HCT116 (cell line): Measurements from ENCODE around the gene THBD. TPM values are rescaled to one million over a fixed set of nuclear protein-coding genes. Genes with fewer than 3 reads are reported as not detected.

Experiments
- ATAC-seq: fragments of 200-7000 bp; cut with Tn5 transposase; 2 replicates; pipeline ENCODE4 v1.9.1; 2020; ENCODE audit warnings: mild to moderate bottlenecking, moderate library complexity
- BruUV-seq: library from RNA; stranded (reverse); fragments of 400-500 nt; replicated peaks from 2 replicates; lab custom pipeline; 2021; lab: Mats Ljungman, UMichigan
- CTCF ChIA-PET: fragments of 300-600 bp; sonication (Branson Sonifier 250); formaldehyde crosslinking; loops from one replicate; lab custom pipeline; 2021; ENCODE audit warnings: antibody characterized with exemption; lab: Charles Lee
- POLR2A ChIA-PET: fragments of 300-600, 350-600 bp; sonication (Branson Sonifier 250); formaldehyde crosslinking; loops from one replicate; lab custom pipeline; 2021; ENCODE audit warnings: antibody characterized with exemption; lab: Charles Lee
- RAD21 ChIA-PET, 2 experiments: fragments of 300-600 bp; sonication (Branson Sonifier 250); formaldehyde crosslinking; loops; one replicate each; lab custom pipeline; 2023; ENCODE audit warnings: low total read pairs in 2 of 2; ENCODE audit not compliant: uncharacterized antibody in 2 of 2, unreplicated experiment in 2 of 2, low non-redundant PET in 1 of 2; lab: Charles Lee
- DNase-seq: peaks from one replicate; pipeline ENCODE4 v3.0.0-alpha.2; 2010; ENCODE audit warnings: low read depth, low spot score
- H2AFZ ChIP-seq: fragments of 200-600 bp; shearing (Covaris generic), sonication (generic); 2 replicates; pipeline ENCODE4 v1.6.1; 2017; ENCODE audit warnings: low read depth, mixed run types, mixed read lengths, antibody characterized with exemption, low read length; ENCODE audit not compliant: poor library complexity, severe bottlenecking
- H3K27ac ChIP-seq: 2 replicates; pipeline ENCODE4 v1.5.1; 2012; ENCODE audit warnings: low read depth, low read length
- H3K27me3 ChIP-seq: fragments of 200-600 bp; sonication (generic); 2 replicates; pipeline ENCODE4 v1.6.1; 2016; ENCODE audit warnings: mixed run types, low read length, mixed read lengths; ENCODE audit not compliant: insufficient read depth
- H3K36me3 ChIP-seq, 2 experiments: fragments of 200-500 bp in 1 of 2; fragments of 200-600 bp in 1 of 2; sonication (Bioruptor generic) in 1 of 2; sonication (generic) in 1 of 2; 2 replicates each; pipeline versions ENCODE4 v1.5.1 to v1.6.1; 2014 to 2016; ENCODE audit warnings: low read length in 2 of 2, inconsistent platforms in 1 of 2, mixed read lengths in 1 of 2, mixed run types in 1 of 2; ENCODE audit not compliant: insufficient read depth in 2 of 2, control insufficient read depth in 1 of 2
- H3K4me1 ChIP-seq, 2 experiments: fragments of 200-600 bp in 1 of 2; sonication (generic) in 1 of 2; 2 replicates each; pipeline versions ENCODE4 v1.5.1 to v1.6.1; 2012 to 2017; ENCODE audit warnings: low read length in 2 of 2, inconsistent platforms in 1 of 2, mild to moderate bottlenecking in 1 of 2, mixed read lengths in 1 of 2, mixed run types in 1 of 2, moderate library complexity in 1 of 2; ENCODE audit not compliant: insufficient read depth in 2 of 2, control insufficient read depth in 1 of 2
- H3K4me2 ChIP-seq: fragments of 200-600 bp; sonication (generic); 2 replicates; pipeline ENCODE4 v1.6.1; 2017; ENCODE audit warnings: mixed run types, low read length, mixed read lengths
- H3K4me3 ChIP-seq, 2 experiments: fragments of 200-600 bp in 1 of 2; sonication (generic) in 1 of 2; replicated peaks in 1 of 2; 2 replicates each; pipeline ENCODE4 v1.5.1; 2011 to 2016; ENCODE audit warnings: low read length in 2 of 2, control low read depth in 1 of 2, low read depth in 1 of 2, mild to moderate bottlenecking in 1 of 2, mixed read lengths in 1 of 2, mixed run types in 1 of 2
- H3K79me2 ChIP-seq: fragments of 200-600 bp; sonication (generic); 2 replicates; pipeline ENCODE4 v1.6.1; 2017; ENCODE audit warnings: mild to moderate bottlenecking, mixed run types, low read length, moderate library complexity, mixed read lengths; ENCODE audit not compliant: insufficient read depth
- H3K9ac ChIP-seq: fragments of 200-600 bp; sonication (generic); 2 replicates; pipeline ENCODE4 v1.6.1; 2016; ENCODE audit warnings: low read length, mixed read lengths
- H3K9me2 ChIP-seq: fragments of 200-600 bp; sonication (generic), shearing (Covaris generic); 2 replicates; pipeline ENCODE4 v1.6.1; 2017; ENCODE audit warnings: mixed run types, mild to moderate bottlenecking, moderate library complexity; ENCODE audit not compliant: insufficient read depth
- H3K9me3 ChIP-seq, 2 experiments: fragments of 200-500 bp in 1 of 2; fragments of 200-600 bp in 1 of 2; sonication (Bioruptor generic) in 1 of 2; sonication (generic) in 1 of 2; 2 replicates each; pipeline ENCODE4 v1.6.1; 2014 to 2017; ENCODE audit warnings: low read length in 2 of 2, mixed read lengths in 2 of 2, inconsistent platforms in 1 of 2, low read depth in 1 of 2, mild to moderate bottlenecking in 1 of 2, mixed run types in 1 of 2, moderate library complexity in 1 of 2; ENCODE audit not compliant: control insufficient read depth in 1 of 2, insufficient read depth in 1 of 2
- H4K20me1 ChIP-seq: fragments of 200-600 bp; sonication (generic), shearing (Covaris generic); 2 replicates; pipeline ENCODE4 v1.6.1; 2017; ENCODE audit warnings: mixed run types, mild to moderate bottlenecking, moderate library complexity; ENCODE audit not compliant: insufficient read depth
- ATF3 ChIP-seq: IDR thresholded peaks from 2 replicates; pipeline ENCODE4 v1.6.1; 2012
- CBX3 ChIP-seq: IDR thresholded peaks from 2 replicates; pipeline ENCODE4 v1.6.1; 2012; ENCODE audit warnings: low read depth
- EGR1 ChIP-seq: IDR thresholded peaks from 2 replicates; pipeline ENCODE4 v1.6.1; 2012; ENCODE audit warnings: low read depth
- EZH2 ChIP-seq: fragments of 200-600 bp; sonication (generic); IDR thresholded peaks from 2 replicates; pipeline ENCODE4 v1.6.1; 2017; ENCODE audit warnings: antibody characterized with exemption, mixed run types
- EZH2phosphoT487 ChIP-seq: fragments of 200-600 bp; IDR thresholded peaks from 2 replicates; pipeline ENCODE4 v1.6.1; 2018; ENCODE audit warnings: antibody characterized with exemption, borderline replicate concordance
- FOSL1 ChIP-seq: IDR thresholded peaks from 2 replicates; pipeline ENCODE4 v1.6.1; 2012; ENCODE audit warnings: low read depth
- JUND ChIP-seq: IDR thresholded peaks from 2 replicates; pipeline ENCODE4 v1.6.1; 2012
- RAD21 ChIP-seq: IDR thresholded peaks from 2 replicates; pipeline ENCODE4 v1.6.1; 2012; ENCODE audit warnings: low read depth, mild to moderate bottlenecking
- REST ChIP-seq: IDR thresholded peaks from 2 replicates; pipeline ENCODE4 v1.6.1; 2012; ENCODE audit warnings: low read depth
- SIN3A ChIP-seq: IDR thresholded peaks from 2 replicates; pipeline ENCODE4 v1.6.1; 2012; ENCODE audit warnings: low read depth
- SP1 ChIP-seq: IDR thresholded peaks from 2 replicates; pipeline ENCODE4 v1.6.1; 2012; ENCODE audit warnings: low read depth
- SRF ChIP-seq: IDR thresholded peaks from 2 replicates; pipeline ENCODE4 v1.6.1; 2012; ENCODE audit warnings: low read depth
- TCF7L2 ChIP-seq: IDR thresholded peaks from 2 replicates; pipeline ENCODE4 v1.7.0; 2011; ENCODE audit warnings: borderline replicate concordance, inconsistent platforms; ENCODE audit not compliant: insufficient read depth, insufficient read length; ENCODE audit errors: extremely low read depth
- ZFX ChIP-seq: fragments of 450-650 bp; IDR thresholded peaks from 2 replicates; pipeline ENCODE4 v1.6.1; 2017
- ZNF274 ChIP-seq: fragments of 200-500 bp; sonication (Bioruptor generic); IDR thresholded peaks from 2 replicates; pipeline ENCODE4 v1.6.1; 2014; ENCODE audit warnings: mild to moderate bottlenecking, low read depth, low read length, inconsistent platforms
- intact Hi-C: fragments of 100-400 bp; cut with micrococcal nuclease; formaldehyde crosslinking; loops from 2 replicates; pipeline ENCODE4 v1.10.0; 2022
- total RNA-seq: library from RNA; stranded (reverse); gene quantifications from one replicate; pipeline ENCODE4 v1.2.1, GENCODE V29; 2021; ENCODE audit not compliant: unreplicated experiment
- TF ChIP-seq, protein P1 (sequence below), 3 experiments: fragments of 200-600 bp in 1 of 3; sonication (generic) in 1 of 3; IDR thresholded peaks in 2 of 3; conservative IDR thresholded peaks in 1 of 3; 2 replicates each; pipeline ENCODE4 v1.5.1; 2012 to 2017; ENCODE audit warnings: low read depth in 2 of 3, low read length in 2 of 3, antibody characterized with exemption in 1 of 3, borderline replicate concordance in 1 of 3, control low read depth in 1 of 3, mild to moderate bottlenecking in 1 of 3, mixed read lengths in 1 of 3, mixed run types in 1 of 3, moderate library complexity in 1 of 3; ENCODE audit not compliant: insufficient read depth in 1 of 3
- TF ChIP-seq, protein P2 (sequence below): IDR thresholded peaks from 2 replicates; pipeline ENCODE4 v1.6.1; 2012

The THBD gene
- total RNA-seq, 1 experiment from 2014 or later = 0.39 TPM

- Histone ChIP-seq H3K9me2 (no peaks in the 10 kb centered on the region), H4K20me1 (no peaks in the 10 kb centered on the region), H3K4me1 (peaks cover 0 to 10% of the 10 kb centered on the region in 2 experiments; a peak in 3 of 4 replicates), H3K4me3 (no peak overlapping the region), H3K9me3 (no peaks in the 10 kb centered on the region), H3K27ac (no peak overlapping the region), H3K79me2 (no peaks in the 10 kb centered on the region), H3K4me2 (no peak overlapping the region), H2AFZ (no peak overlapping the region), H3K36me3 (no peaks in the 10 kb centered on the region), H3K27me3 (peaks cover 27% of the 10 kb centered on the region), H3K9ac (no peak overlapping the region)
- no peak for ATAC-seq
- no peak for DNase-seq
- ChIA-PET CTCF (interaction anchor here (1.0 kb wide), 1 partner anchor 143 kb away, joined by 3 read pairs; no protein-coding TSS in a partner anchor), RAD21 (no interaction called here), POLR2A (no interaction called here)
- BruUV-seq = no TSS peak
- TF ChIP-seq EZH2phosphoT487 = no peak
- no peak for TF ChIP-seq SRF
- TF ChIP-seq TCF7L2 = no peak
- no peak for TF ChIP-seq CBX3
- no peak for TF ChIP-seq SIN3A
- TF ChIP-seq, protein P1, sequence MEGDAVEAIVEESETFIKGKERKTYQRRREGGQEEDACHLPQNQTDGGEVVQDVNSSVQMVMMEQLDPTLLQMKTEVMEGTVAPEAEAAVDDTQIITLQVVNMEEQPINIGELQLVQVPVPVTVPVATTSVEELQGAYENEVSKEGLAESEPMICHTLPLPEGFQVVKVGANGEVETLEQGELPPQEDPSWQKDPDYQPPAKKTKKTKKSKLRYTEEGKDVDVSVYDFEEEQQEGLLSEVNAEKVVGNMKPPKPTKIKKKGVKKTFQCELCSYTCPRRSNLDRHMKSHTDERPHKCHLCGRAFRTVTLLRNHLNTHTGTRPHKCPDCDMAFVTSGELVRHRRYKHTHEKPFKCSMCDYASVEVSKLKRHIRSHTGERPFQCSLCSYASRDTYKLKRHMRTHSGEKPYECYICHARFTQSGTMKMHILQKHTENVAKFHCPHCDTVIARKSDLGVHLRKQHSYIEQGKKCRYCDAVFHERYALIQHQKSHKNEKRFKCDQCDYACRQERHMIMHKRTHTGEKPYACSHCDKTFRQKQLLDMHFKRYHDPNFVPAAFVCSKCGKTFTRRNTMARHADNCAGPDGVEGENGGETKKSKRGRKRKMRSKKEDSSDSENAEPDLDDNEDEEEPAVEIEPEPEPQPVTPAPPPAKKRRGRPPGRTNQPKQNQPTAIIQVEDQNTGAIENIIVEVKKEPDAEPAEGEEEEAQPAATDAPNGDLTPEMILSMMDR (IDR thresholded peaks at IDR 0.05 in 2 of 3, conservative IDR thresholded peaks at IDR 0.05 in 1 of 3; ENCODE audit: borderline replicate concordance in 1 of 3, insufficient read depth in 1 of 3, low read depth in 2 of 3, low read length in 2 of 3) = no peak
- TF ChIP-seq REST = no peak
- TF ChIP-seq ZFX = no peak
- TF ChIP-seq, protein P2, sequence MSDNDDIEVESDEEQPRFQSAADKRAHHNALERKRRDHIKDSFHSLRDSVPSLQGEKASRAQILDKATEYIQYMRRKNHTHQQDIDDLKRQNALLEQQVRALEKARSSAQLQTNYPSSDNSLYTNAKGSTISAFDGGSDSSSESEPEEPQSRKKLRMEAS = no peak
- no peak for TF ChIP-seq ATF3
- TF ChIP-seq EGR1 = no peak
- no peak for TF ChIP-seq RAD21
- TF ChIP-seq JUND = no peak
- no peak for TF ChIP-seq SP1
- no peak for TF ChIP-seq EZH2
- no peak for TF ChIP-seq ZNF274
- no peak for TF ChIP-seq FOSL1
- intact Hi-C loops = no loop called here
Measured at GRCh38 chr20:23092384-23092756, 42.9 kb upstream of the THBD start.
